ENCODE measurements around the gene NHEJ1. TPM values are rescaled to one million over a fixed set of nuclear protein-coding genes. Genes with fewer than 3 reads are reported as not detected.

NHEJ1 gene
- total RNA-seq, 1 experiment from 2014 or later = 31.7 TPM

GRCh38 chr2:219128396-219128795, 32.2 kb downstream of the NHEJ1 start:
- no peak for DNase-seq (ENCODE audit: low spot score)
- in situ Hi-C loops (cut with HindIII; ENCODE audit: low sequenced_read_pairs) = no loop called here

GRCh38 chr2:219127037-219127635, 33.5 kb downstream of the NHEJ1 start:
- no peak for DNase-seq (ENCODE audit: low spot score)
- in situ Hi-C loops (cut with HindIII; ENCODE audit: low sequenced_read_pairs) = no loop called here

- no peak for DNase-seq (ENCODE audit: low spot score)
- in situ Hi-C loops (cut with HindIII; ENCODE audit: low sequenced_read_pairs) = no loop called here
Observed at GRCh38 chr2:219126555-219126954, 34.1 kb downstream of the NHEJ1 start.

- no peak for DNase-seq (ENCODE audit: low spot score)
- in situ Hi-C loops (cut with HindIII; ENCODE audit: low sequenced_read_pairs) = no loop called here
Observed at GRCh38 chr2:219125886-219126270, 34.7 kb downstream of the NHEJ1 start.

- DNase-seq (ENCODE audit: low spot score) = no peak
- in situ Hi-C loops (cut with HindIII; ENCODE audit: low sequenced_read_pairs) = no loop called here
Observed at GRCh38 chr2:219125225-219125885, 35.3 kb downstream of the NHEJ1 start.

GRCh38 chr2:219124381-219125110, 36.1 kb downstream of the NHEJ1 start:
- in situ Hi-C loops (cut with HindIII; ENCODE audit: low sequenced_read_pairs) = no loop called here
- no peak for DNase-seq (ENCODE audit: low spot score)

- DNase-seq (ENCODE audit: low spot score) = no peak
- in situ Hi-C loops (cut with HindIII; ENCODE audit: low sequenced_read_pairs) = no loop called here
Observed at GRCh38 chr2:219123356-219124135, 37.1 kb downstream of the NHEJ1 start.

- in situ Hi-C loops (cut with HindIII; ENCODE audit: low sequenced_read_pairs) = no loop called here
- no peak for DNase-seq (ENCODE audit: low spot score)
Observed at GRCh38 chr2:219122202-219122980, 38.2 kb downstream of the NHEJ1 start.

GRCh38 chr2:219120082-219120481, 40.5 kb downstream of the NHEJ1 start:
- in situ Hi-C loops (cut with HindIII; ENCODE audit: low sequenced_read_pairs) = no loop called here
- no peak for DNase-seq (ENCODE audit: low spot score)

GRCh38 chr2:219119422-219120043, 41.1 kb downstream of the NHEJ1 start:
- peak; percentile 72 for DNase-seq (ENCODE audit: low spot score)
- in situ Hi-C loops (cut with HindIII; ENCODE audit: low sequenced_read_pairs) = no loop called here

GRCh38 chr2:219118504-219118903, 42.1 kb downstream of the NHEJ1 start:
- DNase-seq (ENCODE audit: low spot score) = no peak

GRCh38 chr2:219116776-219117646, 43.6 kb downstream of the NHEJ1 start:
- in situ Hi-C loops (cut with HindIII; ENCODE audit: low sequenced_read_pairs) = no loop called here

More at GRCh38 chr2:219118504-219118903, 42.1 kb downstream of the NHEJ1 start:
- in situ Hi-C loops (cut with HindIII; ENCODE audit: low sequenced_read_pairs) = no loop called here

GRCh38 chr2:219112651-219113338, 47.8 kb downstream of the NHEJ1 start:
- in situ Hi-C loops (cut with HindIII; ENCODE audit: low sequenced_read_pairs) = no loop called here

More at GRCh38 chr2:219116776-219117646, 43.6 kb downstream of the NHEJ1 start:
- DNase-seq (ENCODE audit: low spot score) = no peak

GRCh38 chr2:219112062-219112406, 48.6 kb downstream of the NHEJ1 start:
- DNase-seq (ENCODE audit: low spot score) = no peak
- in situ Hi-C loops (cut with HindIII; ENCODE audit: low sequenced_read_pairs) = no loop called here

More at GRCh38 chr2:219112651-219113338, 47.8 kb downstream of the NHEJ1 start:
- no peak for DNase-seq (ENCODE audit: low spot score)

GRCh38 chr2:219111375-219112061, 49.1 kb downstream of the NHEJ1 start:
- no peak for DNase-seq (ENCODE audit: low spot score)
- in situ Hi-C loops (cut with HindIII; ENCODE audit: low sequenced_read_pairs) = no loop called here

GRCh38 chr2:219109471-219109870, 51.1 kb downstream of the NHEJ1 start:
- no peak for DNase-seq (ENCODE audit: low spot score)
- in situ Hi-C loops (cut with HindIII; ENCODE audit: low sequenced_read_pairs) = no loop called here

- in situ Hi-C loops (cut with HindIII; ENCODE audit: low sequenced_read_pairs) = no loop called here
- no peak for DNase-seq (ENCODE audit: low spot score)
Observed at GRCh38 chr2:219107758-219108157, 52.9 kb downstream of the NHEJ1 start.
